PC-9 (cell line): ENCODE data around the gene PYGB.

Experiments used
- EZH2 ChIP-seq: fragments of 200-600 bp; sonication (generic); IDR thresholded peaks from 2 replicates; pipeline ENCODE4 v1.8.0; 2017; ENCODE audit warnings: antibody characterized with exemption, low read depth
- TF ChIP-seq, protein P1 (sequence below): fragments of 200-600 bp; sonication (generic); conservative IDR thresholded peaks from 2 replicates; pipeline ENCODE4 v1.6.1; 2017; ENCODE audit warnings: mixed run types, antibody characterized with exemption, mild to moderate bottlenecking, moderate library complexity

DNA sequence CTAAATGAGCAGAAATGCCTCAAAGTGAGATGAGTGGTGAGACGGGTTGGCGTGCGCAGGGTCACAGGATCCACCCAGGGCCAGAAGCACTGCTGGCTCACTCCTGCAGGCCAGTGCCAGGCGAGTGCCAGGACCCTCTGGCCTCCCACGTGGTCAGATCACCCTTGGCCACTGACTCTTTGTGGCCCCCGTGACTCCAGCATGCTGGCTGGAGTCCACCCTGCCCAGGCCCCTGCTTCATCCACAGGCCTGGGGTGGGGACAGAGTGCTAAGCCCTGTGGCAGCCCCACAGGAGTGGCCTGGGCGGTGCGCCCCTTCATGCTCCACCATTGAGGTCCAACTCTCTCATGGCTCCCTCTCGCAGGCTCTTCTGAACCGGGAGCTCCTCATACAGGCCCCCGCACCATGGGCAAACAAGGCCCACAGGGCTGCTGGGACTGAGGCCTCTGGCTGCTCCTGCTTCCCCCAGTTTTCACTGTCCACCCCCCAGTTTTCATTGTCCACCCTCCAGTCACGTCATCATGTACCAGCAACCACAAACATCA, 81.1 kb downstream of the PYGB start:
- TF ChIP-seq, protein P1, sequence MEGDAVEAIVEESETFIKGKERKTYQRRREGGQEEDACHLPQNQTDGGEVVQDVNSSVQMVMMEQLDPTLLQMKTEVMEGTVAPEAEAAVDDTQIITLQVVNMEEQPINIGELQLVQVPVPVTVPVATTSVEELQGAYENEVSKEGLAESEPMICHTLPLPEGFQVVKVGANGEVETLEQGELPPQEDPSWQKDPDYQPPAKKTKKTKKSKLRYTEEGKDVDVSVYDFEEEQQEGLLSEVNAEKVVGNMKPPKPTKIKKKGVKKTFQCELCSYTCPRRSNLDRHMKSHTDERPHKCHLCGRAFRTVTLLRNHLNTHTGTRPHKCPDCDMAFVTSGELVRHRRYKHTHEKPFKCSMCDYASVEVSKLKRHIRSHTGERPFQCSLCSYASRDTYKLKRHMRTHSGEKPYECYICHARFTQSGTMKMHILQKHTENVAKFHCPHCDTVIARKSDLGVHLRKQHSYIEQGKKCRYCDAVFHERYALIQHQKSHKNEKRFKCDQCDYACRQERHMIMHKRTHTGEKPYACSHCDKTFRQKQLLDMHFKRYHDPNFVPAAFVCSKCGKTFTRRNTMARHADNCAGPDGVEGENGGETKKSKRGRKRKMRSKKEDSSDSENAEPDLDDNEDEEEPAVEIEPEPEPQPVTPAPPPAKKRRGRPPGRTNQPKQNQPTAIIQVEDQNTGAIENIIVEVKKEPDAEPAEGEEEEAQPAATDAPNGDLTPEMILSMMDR: no peak
- no peak for TF ChIP-seq EZH2
